ENCODE results near the gene DEXI.
A peak's percentile ranks its signal among the peaks of the same experiment; 100 is the strongest.

DEXI gene

GRCh38 chr16:10942352-10943063 lies at the start of gene DEXI:
TSS of gene DEXI (minus strand) at chr16:10942468. CDS start at chr16:10942005, 463 bp downstream.
- DNase-seq (ENCODE audit: low spot score): peak; percentile 90

- no peak for DNase-seq (ENCODE audit: low spot score)
Measured at GRCh38 chr16:10990378-10990777, 48.1 kb upstream of the DEXI start.

- DNase-seq (ENCODE audit: low spot score): no peak
Measured at GRCh38 chr16:10989559-10989958, 47.3 kb upstream of the DEXI start.

- no peak for DNase-seq (ENCODE audit: low spot score)
Measured at GRCh38 chr16:10988879-10989278, 46.6 kb upstream of the DEXI start.

GRCh38 chr16:10988164-10988803 lies 46.0 kb upstream of the DEXI start:
- peak; percentile 14 for DNase-seq (ENCODE audit: low spot score)

- DNase-seq (ENCODE audit: low spot score): no peak
Measured at GRCh38 chr16:10987361-10988163, 45.3 kb upstream of the DEXI start.

GRCh38 chr16:10984509-10984908 lies 42.2 kb upstream of the DEXI start:
- peak; percentile 26 for DNase-seq (ENCODE audit: low spot score)

- DNase-seq (ENCODE audit: low spot score): no peak
Measured at GRCh38 chr16:10983159-10983558, 40.9 kb upstream of the DEXI start.

- no peak for DNase-seq (ENCODE audit: low spot score)
Measured at GRCh38 chr16:10982465-10983150, 40.3 kb upstream of the DEXI start.

- DNase-seq (ENCODE audit: low spot score): peak; percentile 54
Measured at GRCh38 chr16:10981697-10982216, 39.5 kb upstream of the DEXI start.

GRCh38 chr16:10980813-10981212 lies 38.5 kb upstream of the DEXI start:
- DNase-seq (ENCODE audit: low spot score): no peak

- no peak for DNase-seq (ENCODE audit: low spot score)
Measured at GRCh38 chr16:10979717-10980601, 37.7 kb upstream of the DEXI start.

GRCh38 chr16:10978871-10979446 lies 36.7 kb upstream of the DEXI start:
- no peak for DNase-seq (ENCODE audit: low spot score)

GRCh38 chr16:10978124-10978523 lies 35.9 kb upstream of the DEXI start:
- no peak for DNase-seq (ENCODE audit: low spot score)

- no peak for DNase-seq (ENCODE audit: low spot score)
Measured at GRCh38 chr16:10976634-10977033, 34.4 kb upstream of the DEXI start.

- DNase-seq (ENCODE audit: low spot score): no peak
Measured at GRCh38 chr16:10972819-10973464, 30.7 kb upstream of the DEXI start.

- DNase-seq (ENCODE audit: low spot score): no peak
Measured at GRCh38 chr16:10972108-10972818, 30.0 kb upstream of the DEXI start.

GRCh38 chr16:10971560-10971961 lies 29.3 kb upstream of the DEXI start:
- peak; percentile 71 for DNase-seq (ENCODE audit: low spot score)

- DNase-seq (ENCODE audit: low spot score): no peak
Measured at GRCh38 chr16:10970065-10970464, 27.8 kb upstream of the DEXI start.

- DNase-seq (ENCODE audit: low spot score): no peak
Measured at GRCh38 chr16:10969615-10970014, 27.3 kb upstream of the DEXI start.

Measured in RKO (cell line).